Stimulated activated memory B cell treated with anti-CD40 and anti-IgM and Interleukin-4, amounts not matched to agents 10 μg/mL and 1 μg/mL and 100 μg/mL, for 72 hours (primary cell): ENCODE data around the gene CDH1.

Experiments used
- ATAC-seq: fragments of 150-1000 bp; cut with Tn5 transposase; 2 replicates; pipeline ENCODE4 v1.10.0; 2021
- H3K27ac Mint-ChIP-seq: one replicate; pipeline ENCODE4 v1.8.0; 2022; ENCODE audit warnings: mild to moderate bottlenecking, mixed read lengths
- H3K27me3 Mint-ChIP-seq: one replicate; pipeline ENCODE4 v1.8.0; 2022; ENCODE audit warnings: mixed read lengths
- H3K36me3 Mint-ChIP-seq: one replicate; pipeline ENCODE4 v1.8.0; 2022; ENCODE audit warnings: mixed read lengths
- H3K4me1 Mint-ChIP-seq: one replicate; pipeline ENCODE4 v1.8.0; 2022; ENCODE audit warnings: mixed read lengths
- H3K4me3 Mint-ChIP-seq: one replicate; pipeline ENCODE4 v1.8.0; 2022; ENCODE audit warnings: mild to moderate bottlenecking, moderate library complexity, mixed read lengths
- H3K9me3 Mint-ChIP-seq: one replicate; pipeline ENCODE4 v1.8.0; 2022; ENCODE audit warnings: mixed read lengths

CDH1 gene

GRCh38 chr16:68743664-68744063, 6.6 kb downstream of the CDH1 start:
- no peaks in the 10 kb centered on the region for H3K9me3 Mint-ChIP-seq
- H3K27me3 Mint-ChIP-seq = no peaks in the 10 kb centered on the region
- peaks cover 40% of the 10 kb centered on the region for H3K4me1 Mint-ChIP-seq
- H3K27ac Mint-ChIP-seq = peak overlapping the region; percentile 79
- H3K36me3 Mint-ChIP-seq = no peaks in the 10 kb centered on the region
- no peak for ATAC-seq
- H3K4me3 Mint-ChIP-seq = no peak overlapping the region

- Mint-ChIP-seq H3K27ac (no peak overlapping the region), H3K27me3 (no peaks in the 10 kb centered on the region), H3K4me3 (no peak overlapping the region), H3K4me1 (peaks cover 37% of the 10 kb centered on the region), H3K36me3 (no peaks in the 10 kb centered on the region), H3K9me3 (no peaks in the 10 kb centered on the region)
- ATAC-seq = no peak
Observed at GRCh38 chr16:68744744-68745280, 7.7 kb downstream of the CDH1 start.

- Mint-ChIP-seq H3K36me3 (no peaks in the 10 kb centered on the region), H3K4me3 (no peak overlapping the region), H3K27ac (no peak overlapping the region), H3K4me1 (peaks cover 16% of the 10 kb centered on the region), H3K9me3 (no peaks in the 10 kb centered on the region), H3K27me3 (no peaks in the 10 kb centered on the region)
- no peak for ATAC-seq
Observed at GRCh38 chr16:68746951-68747350, 9.9 kb downstream of the CDH1 start.

GRCh38 chr16:68749432-68749831, 12.3 kb downstream of the CDH1 start:
- peaks cover 8% of the 10 kb centered on the region for H3K4me1 Mint-ChIP-seq
- H3K4me3 Mint-ChIP-seq = no peak overlapping the region
- H3K27ac Mint-ChIP-seq = peak overlapping the region; percentile 22
- no peaks in the 10 kb centered on the region for H3K9me3 Mint-ChIP-seq
- H3K27me3 Mint-ChIP-seq = no peaks in the 10 kb centered on the region
- H3K36me3 Mint-ChIP-seq = no peaks in the 10 kb centered on the region
- no peak for ATAC-seq

- no peaks in the 10 kb centered on the region for H3K36me3 Mint-ChIP-seq
- no peak overlapping the region for H3K4me3 Mint-ChIP-seq
- H3K4me1 Mint-ChIP-seq = peaks cover 13% of the 10 kb centered on the region
- no peak overlapping the region for H3K27ac Mint-ChIP-seq
- H3K27me3 Mint-ChIP-seq = no peaks in the 10 kb centered on the region
- ATAC-seq = no peak
- H3K9me3 Mint-ChIP-seq = no peaks in the 10 kb centered on the region
Observed at GRCh38 chr16:68750193-68750695, 13.2 kb downstream of the CDH1 start.

- Mint-ChIP-seq H3K9me3 (no peaks in the 10 kb centered on the region), H3K27ac (no peak overlapping the region), H3K27me3 (no peaks in the 10 kb centered on the region), H3K4me1 (peaks cover 20% of the 10 kb centered on the region), H3K36me3 (no peaks in the 10 kb centered on the region), H3K4me3 (no peak overlapping the region)
- ATAC-seq = no peak
Observed at GRCh38 chr16:68751160-68751559, 14.1 kb downstream of the CDH1 start.

- Mint-ChIP-seq H3K27ac (peak overlapping the region; percentile 25), H3K4me3 (no peak overlapping the region), H3K9me3 (no peaks in the 10 kb centered on the region), H3K4me1 (peaks cover 35% of the 10 kb centered on the region), H3K36me3 (no peaks in the 10 kb centered on the region), H3K27me3 (no peaks in the 10 kb centered on the region)
- ATAC-seq = peak; percentile 1
Observed at GRCh38 chr16:68752602-68753001, 15.5 kb downstream of the CDH1 start.

- Mint-ChIP-seq H3K27ac (peak overlapping the region; percentile 11), H3K4me1 (peaks cover 38% of the 10 kb centered on the region), H3K27me3 (no peaks in the 10 kb centered on the region), H3K36me3 (no peaks in the 10 kb centered on the region), H3K9me3 (no peaks in the 10 kb centered on the region), H3K4me3 (no peak overlapping the region)
- no peak for ATAC-seq
Observed at GRCh38 chr16:68754084-68754792, 17.1 kb downstream of the CDH1 start.

GRCh38 chr16:68756239-68756915, 19.3 kb downstream of the CDH1 start:
- Mint-ChIP-seq H3K4me1 (peaks cover 51% of the 10 kb centered on the region), H3K27ac (peak overlapping the region; percentile 100), H3K36me3 (no peaks in the 10 kb centered on the region), H3K4me3 (peak overlapping the region; percentile 34), H3K9me3 (no peaks in the 10 kb centered on the region), H3K27me3 (no peaks in the 10 kb centered on the region)
- peak; percentile 92 for ATAC-seq

- Mint-ChIP-seq H3K4me1 (peaks cover 50% of the 10 kb centered on the region), H3K27me3 (no peaks in the 10 kb centered on the region), H3K9me3 (no peaks in the 10 kb centered on the region), H3K4me3 (peak overlapping the region; percentile 34), H3K27ac (peak overlapping the region; percentile 100), H3K36me3 (no peaks in the 10 kb centered on the region)
- no peak for ATAC-seq
Observed at GRCh38 chr16:68757625-68757935, 20.5 kb downstream of the CDH1 start.

GRCh38 chr16:68759062-68759461, 22.0 kb downstream of the CDH1 start:
- no peaks in the 10 kb centered on the region for H3K9me3 Mint-ChIP-seq
- H3K4me3 Mint-ChIP-seq = no peak overlapping the region
- peaks cover 47% of the 10 kb centered on the region for H3K4me1 Mint-ChIP-seq
- no peak for ATAC-seq
- no peak overlapping the region for H3K27ac Mint-ChIP-seq
- no peaks in the 10 kb centered on the region for H3K36me3 Mint-ChIP-seq
- H3K27me3 Mint-ChIP-seq = no peaks in the 10 kb centered on the region

- H3K4me3 Mint-ChIP-seq = peak overlapping the region; percentile 22
- H3K9me3 Mint-ChIP-seq = no peaks in the 10 kb centered on the region
Observed at GRCh38 chr16:68760671-68761275, 23.7 kb downstream of the CDH1 start.

GRCh38 chr16:68762996-68763756, 26.1 kb downstream of the CDH1 start:
- no peaks in the 10 kb centered on the region for H3K27me3 Mint-ChIP-seq
- ATAC-seq = no peak
- peaks cover 15% of the 10 kb centered on the region for H3K4me1 Mint-ChIP-seq
- peak overlapping the region; percentile 32 for H3K27ac Mint-ChIP-seq
- H3K36me3 Mint-ChIP-seq = no peaks in the 10 kb centered on the region
- no peak overlapping the region for H3K4me3 Mint-ChIP-seq
- H3K9me3 Mint-ChIP-seq = no peaks in the 10 kb centered on the region

More at GRCh38 chr16:68760671-68761275, 23.7 kb downstream of the CDH1 start:
- peak; percentile 67 for ATAC-seq
- no peaks in the 10 kb centered on the region for H3K36me3 Mint-ChIP-seq
- H3K4me1 Mint-ChIP-seq = peaks cover 37% of the 10 kb centered on the region
- H3K27me3 Mint-ChIP-seq = no peaks in the 10 kb centered on the region
- H3K27ac Mint-ChIP-seq = peak overlapping the region; percentile 87

GRCh38 chr16:68764862-68765261, 27.8 kb downstream of the CDH1 start:
- no peaks in the 10 kb centered on the region for H3K9me3 Mint-ChIP-seq
- no peak for ATAC-seq
- H3K36me3 Mint-ChIP-seq = no peaks in the 10 kb centered on the region
- no peaks in the 10 kb centered on the region for H3K27me3 Mint-ChIP-seq
- H3K4me1 Mint-ChIP-seq = peaks cover 15% of the 10 kb centered on the region
- no peak overlapping the region for H3K4me3 Mint-ChIP-seq
- H3K27ac Mint-ChIP-seq = no peak overlapping the region

- no peak for ATAC-seq
- Mint-ChIP-seq H3K4me1 (no peaks in the 10 kb centered on the region), H3K4me3 (no peak overlapping the region), H3K36me3 (no peaks in the 10 kb centered on the region), H3K27me3 (peaks cover 10% of the 10 kb centered on the region), H3K9me3 (no peaks in the 10 kb centered on the region), H3K27ac (no peak overlapping the region)
Observed at GRCh38 chr16:68767581-68767980, 30.5 kb downstream of the CDH1 start.
